ENCODE results near the gene ARHGAP28.

The ARHGAP28 gene

GRCh38 chr18:6732952-6733351 lies 3.4 kb downstream of the ARHGAP28 start:
- DNase-seq, result no peak

GRCh38 chr18:6733758-6734157 lies 4.2 kb downstream of the ARHGAP28 start:
- DNase-seq, result no peak

- no peak for DNase-seq
Measured at GRCh38 chr18:6734726-6735430, 5.4 kb downstream of the ARHGAP28 start.

- DNase-seq, result no peak
Measured at GRCh38 chr18:6737833-6738232, 8.3 kb downstream of the ARHGAP28 start.

- no peak for DNase-seq
Measured at GRCh38 chr18:6738622-6739021, 9.1 kb downstream of the ARHGAP28 start.

- DNase-seq, result no peak
Measured at GRCh38 chr18:6741232-6741663, 11.7 kb downstream of the ARHGAP28 start.

GRCh38 chr18:6741786-6742185 lies 12.3 kb downstream of the ARHGAP28 start:
- no peak for DNase-seq

- no peak for DNase-seq
Measured at GRCh38 chr18:6743999-6744398, 14.5 kb downstream of the ARHGAP28 start.

GRCh38 chr18:6744816-6745455 lies 15.4 kb downstream of the ARHGAP28 start:
- no peak for DNase-seq

- no peak for DNase-seq
Measured at GRCh38 chr18:6745504-6746031, 16.1 kb downstream of the ARHGAP28 start.

GRCh38 chr18:6746386-6746960 lies 17.0 kb downstream of the ARHGAP28 start:
- no peak for DNase-seq

GRCh38 chr18:6747646-6748045 lies 18.1 kb downstream of the ARHGAP28 start:
- no peak for DNase-seq

- DNase-seq, result no peak
Measured at GRCh38 chr18:6748241-6748640, 18.7 kb downstream of the ARHGAP28 start.

- DNase-seq, result no peak
Measured at GRCh38 chr18:6750411-6750810, 20.9 kb downstream of the ARHGAP28 start.

- no peak for DNase-seq
Measured at GRCh38 chr18:6751222-6751621, 21.7 kb downstream of the ARHGAP28 start.

GRCh38 chr18:6752202-6752860 lies 22.8 kb downstream of the ARHGAP28 start:
- no peak for DNase-seq

- no peak for DNase-seq
Measured at GRCh38 chr18:6755107-6755506, 25.6 kb downstream of the ARHGAP28 start.

- no peak for DNase-seq
Measured at GRCh38 chr18:6757931-6758330, 28.4 kb downstream of the ARHGAP28 start.

- no peak for DNase-seq
Measured at GRCh38 chr18:6759579-6759978, 30.1 kb downstream of the ARHGAP28 start.

GRCh38 chr18:6763524-6763923 lies 34.0 kb downstream of the ARHGAP28 start:
- no peak for DNase-seq

GRCh38 chr18:6764382-6764781 lies 34.9 kb downstream of the ARHGAP28 start:
- no peak for DNase-seq

- DNase-seq, result no peak
Measured at GRCh38 chr18:6773777-6774176, 44.3 kb downstream of the ARHGAP28 start.

GRCh38 chr18:6775237-6775636 lies 45.7 kb downstream of the ARHGAP28 start:
- no peak for DNase-seq

GRCh38 chr18:6775702-6776101 lies 46.2 kb downstream of the ARHGAP28 start:
- DNase-seq, result no peak
